ENCODE data around the gene CETP. TPM values are rescaled to one million over a fixed set of nuclear protein-coding genes. Genes with fewer than 3 reads are reported as not detected.
"Not testable (repeated sequence)": the region's sequence is repeated elsewhere in the genome, so short reads cannot be mapped to it uniquely, and the experiment has no call there.

CETP gene
- total RNA-seq, 2 experiments from 2014 or later: not detected

DNA sequence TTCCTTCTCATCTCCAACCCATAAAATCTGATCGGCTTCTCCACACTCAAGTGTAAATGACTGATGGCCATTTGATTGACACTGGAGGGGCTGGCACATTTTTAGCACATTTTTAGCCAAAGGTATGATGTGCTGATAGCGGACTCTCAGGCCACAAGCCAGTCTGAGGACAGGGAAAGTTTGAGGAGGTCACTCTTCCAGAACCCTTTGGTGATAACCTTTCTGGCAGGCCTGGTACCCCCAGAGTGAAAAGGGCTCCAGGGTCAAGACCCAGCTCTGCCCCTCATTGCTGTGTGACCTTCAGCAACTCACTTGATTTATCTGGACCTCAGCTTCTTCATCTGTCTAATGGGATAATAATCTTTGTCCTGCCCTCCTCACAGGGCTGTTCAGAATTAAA lies 25.9 kb downstream of the CETP start:
- no peaks in the 10 kb centered on the region for H3K27me3 Mint-ChIP-seq (ENCODE audit: low read depth)
- no peaks in the 10 kb centered on the region for H3K9me3 Mint-ChIP-seq
- peaks cover 47% of the 10 kb centered on the region for H3K36me3 Mint-ChIP-seq (ENCODE audit: low read depth)
- CTCF ChIA-PET: interaction anchor here (0.6 to 4.6 kb wide), 2 partner anchors 23 to 33 kb away, joined by 6 to 32 read pairs; no protein-coding TSS in a partner anchor
- no peak for DNase-seq
- peaks cover 65% of the 10 kb centered on the region for H3K4me1 Mint-ChIP-seq (ENCODE audit: low read depth)
- H3K4me3 Mint-ChIP-seq: peak overlapping the region; percentile 99
- H3K27ac Mint-ChIP-seq: peak overlapping the region; percentile 100
- intact Hi-C loops (cut with micrococcal nuclease): loop anchor here (2.0 to 5.0 kb wide), 2 partner anchors 49 to 375 kb away; no protein-coding TSS in a partner anchor

DNA sequence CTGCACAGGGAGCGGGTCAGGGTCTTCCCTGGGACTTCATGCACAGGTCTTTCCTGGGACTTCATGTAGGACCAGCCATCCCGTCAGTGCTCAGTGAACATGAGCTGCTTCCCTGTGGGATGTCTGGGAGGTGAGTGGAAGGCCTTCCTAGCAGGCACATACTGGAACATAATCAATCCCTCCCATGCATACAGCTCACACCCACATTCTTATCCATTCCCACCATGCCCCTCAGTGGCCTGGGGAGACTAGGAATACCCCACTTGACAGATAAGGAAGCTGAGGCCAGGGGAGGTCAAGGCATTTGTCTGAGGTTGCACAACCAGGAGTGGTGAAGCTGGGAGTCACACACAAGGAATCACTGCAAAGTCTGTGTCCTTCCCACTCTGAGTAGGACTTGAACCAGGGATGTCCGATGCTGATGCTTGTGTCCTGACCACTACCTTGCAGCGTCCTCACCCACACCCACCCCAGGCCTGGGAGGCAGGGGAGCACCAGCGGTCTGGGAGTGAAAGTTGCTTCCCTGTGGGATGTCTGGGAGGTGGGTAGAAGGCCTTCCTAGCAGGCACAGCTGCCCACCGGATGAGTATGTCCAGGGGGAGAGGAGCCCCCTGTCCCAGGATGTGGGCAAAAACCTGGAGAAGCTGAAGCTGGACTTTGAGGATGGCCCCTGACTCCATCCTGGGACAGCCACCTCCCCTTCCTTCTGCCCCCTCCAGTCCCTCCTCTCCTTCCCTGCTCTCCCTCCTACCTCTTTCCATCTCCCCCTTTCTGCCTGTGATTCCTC lies 26.6 kb downstream of the CETP start:
- CTCF ChIA-PET: interaction anchor here (1.3 to 4.6 kb wide), 3 partner anchors 23 to 54 kb away, joined by 4 to 32 read pairs (median 9); no protein-coding TSS in a partner anchor
- H3K27ac Mint-ChIP-seq: peak overlapping the region; percentile 100

DNA sequence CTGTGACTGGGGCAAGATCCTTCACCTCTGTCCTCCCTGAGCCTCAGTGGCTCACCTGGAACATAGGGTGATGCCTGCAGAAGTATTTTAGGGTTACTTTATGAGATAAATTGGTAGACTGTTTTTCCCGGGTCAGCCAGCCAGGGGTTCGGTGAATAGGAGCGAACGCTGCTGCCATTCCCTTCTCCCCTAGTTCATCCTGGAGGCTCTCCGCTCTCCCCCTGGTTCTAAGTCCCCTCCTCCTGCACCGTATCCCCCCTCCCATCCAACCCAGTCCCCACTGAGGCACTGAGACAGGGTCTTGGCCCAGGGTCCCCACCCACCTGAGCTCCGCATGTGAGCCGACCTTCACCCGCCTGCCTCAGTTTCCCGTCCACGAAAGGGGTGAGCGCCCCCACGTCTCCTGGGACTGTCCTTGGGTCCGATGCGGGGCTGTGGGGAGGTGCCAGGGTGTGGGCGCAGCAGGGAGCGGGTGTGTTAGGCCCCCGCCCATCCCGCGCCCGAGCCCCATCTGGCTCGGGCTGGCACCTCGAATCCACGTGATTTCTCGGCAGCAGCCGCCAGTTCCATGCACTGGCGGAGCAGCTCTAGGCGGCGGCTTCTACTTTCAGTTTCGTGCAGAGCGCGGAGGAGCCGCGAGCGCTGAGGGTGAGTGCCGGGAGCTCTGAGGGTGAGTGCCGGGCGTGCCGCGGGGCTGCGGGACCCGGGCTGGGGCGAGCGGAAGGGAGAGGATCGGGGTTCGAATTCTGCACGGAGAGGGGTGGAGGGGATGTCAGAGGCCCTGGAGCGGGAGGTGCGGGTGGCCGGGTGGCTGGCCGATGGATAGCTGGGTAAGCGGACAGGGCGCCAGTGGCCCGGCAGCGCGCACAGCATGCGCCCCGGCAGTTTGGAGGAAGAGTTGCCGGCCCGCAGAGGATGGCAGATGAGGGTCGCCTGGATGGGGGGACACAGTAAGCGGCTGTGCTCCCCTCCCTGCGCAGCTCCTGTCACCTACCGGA lies 27.5 kb downstream of the CETP start, which contains the start of gene NLRC5:
Gene NLRC5 (plus strand): TSS at position 610 of the 998 bp plus-strand sequence. CDS start 31,156 bp downstream, outside the sequence.
- Mint-ChIP-seq H3K36me3 (ENCODE audit: low read depth) (peaks cover 49% of the 10 kb centered on the region), H3K27me3 (ENCODE audit: low read depth) (no peaks in the 10 kb centered on the region), H3K9me3 (no peaks in the 10 kb centered on the region), H3K4me1 (ENCODE audit: low read depth) (peaks cover 73% of the 10 kb centered on the region), H3K27ac (peak within 1 kb of the TSS; percentile 100), H3K4me3 (peak within 1 kb of the TSS; percentile 99)
- CTCF ChIA-PET: interaction anchor here (0.6 to 4.6 kb wide), 4 partner anchors 22 to 53 kb away, joined by 3 to 32 read pairs (median 6); no protein-coding TSS in a partner anchor
- peak; percentile 95 for DNase-seq
- intact Hi-C loops (cut with micrococcal nuclease): loop anchor here (1.0 to 5.0 kb wide), 6 partner anchors 25 to 377 kb away; partner anchors contain the start of genes PSME3IP1 and RSPRY1

More for the DNA sequence above, 26.6 kb downstream of the CETP start:
- Mint-ChIP-seq H3K27me3 (ENCODE audit: low read depth) (no peaks in the 10 kb centered on the region), H3K9me3 (no peaks in the 10 kb centered on the region), H3K36me3 (ENCODE audit: low read depth) (peaks cover 46% of the 10 kb centered on the region), H3K4me3 (peak overlapping the region; percentile 99), H3K4me1 (ENCODE audit: low read depth) (peaks cover 67% of the 10 kb centered on the region)
- no peak for DNase-seq
- intact Hi-C loops (cut with micrococcal nuclease): loop anchor here (2.0 to 5.0 kb wide), 2 partner anchors 50 to 376 kb away; no protein-coding TSS in a partner anchor

DNA sequence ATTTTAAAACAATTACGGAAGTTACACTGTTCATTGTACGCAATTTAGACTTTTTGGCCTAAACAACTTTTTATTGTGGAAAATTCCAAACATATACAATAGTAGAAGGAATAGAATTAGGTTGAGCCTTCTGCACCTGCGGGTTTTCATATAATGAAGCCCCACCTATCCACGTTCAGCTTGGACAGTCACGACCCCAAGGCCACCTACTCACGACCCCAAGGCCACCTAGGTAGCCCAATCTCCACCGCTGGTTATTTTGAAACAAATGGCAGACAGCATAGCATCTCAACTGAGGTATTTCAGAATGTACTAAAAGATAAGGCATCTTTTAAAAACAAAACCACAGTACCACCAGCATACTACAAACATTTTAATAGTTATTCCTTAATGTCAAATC lies 28.2 kb downstream of the CETP start:
- CTCF ChIA-PET: interaction anchor here (0.5 to 4.6 kb wide), 4 partner anchors 18 to 52 kb away, joined by 4 to 32 read pairs (median 8); no protein-coding TSS in a partner anchor
- peaks cover 73% of the 10 kb centered on the region for H3K4me1 Mint-ChIP-seq (ENCODE audit: low read depth)
- intact Hi-C loops (cut with micrococcal nuclease): loop anchor here (1.0 to 5.0 kb wide), 9 partner anchors 24 to 547 kb away; partner anchors contain the start of genes CCDC102A, HERPUD1, PSME3IP1 and RSPRY1
- H3K27ac Mint-ChIP-seq: peak overlapping the region; percentile 100
- H3K27me3 Mint-ChIP-seq (ENCODE audit: low read depth): no peaks in the 10 kb centered on the region
- H3K36me3 Mint-ChIP-seq (ENCODE audit: low read depth): peaks cover 43% of the 10 kb centered on the region
- peak overlapping the region; percentile 99 for H3K4me3 Mint-ChIP-seq
- H3K9me3 Mint-ChIP-seq: no peaks in the 10 kb centered on the region
- DNase-seq: no peak

DNA sequence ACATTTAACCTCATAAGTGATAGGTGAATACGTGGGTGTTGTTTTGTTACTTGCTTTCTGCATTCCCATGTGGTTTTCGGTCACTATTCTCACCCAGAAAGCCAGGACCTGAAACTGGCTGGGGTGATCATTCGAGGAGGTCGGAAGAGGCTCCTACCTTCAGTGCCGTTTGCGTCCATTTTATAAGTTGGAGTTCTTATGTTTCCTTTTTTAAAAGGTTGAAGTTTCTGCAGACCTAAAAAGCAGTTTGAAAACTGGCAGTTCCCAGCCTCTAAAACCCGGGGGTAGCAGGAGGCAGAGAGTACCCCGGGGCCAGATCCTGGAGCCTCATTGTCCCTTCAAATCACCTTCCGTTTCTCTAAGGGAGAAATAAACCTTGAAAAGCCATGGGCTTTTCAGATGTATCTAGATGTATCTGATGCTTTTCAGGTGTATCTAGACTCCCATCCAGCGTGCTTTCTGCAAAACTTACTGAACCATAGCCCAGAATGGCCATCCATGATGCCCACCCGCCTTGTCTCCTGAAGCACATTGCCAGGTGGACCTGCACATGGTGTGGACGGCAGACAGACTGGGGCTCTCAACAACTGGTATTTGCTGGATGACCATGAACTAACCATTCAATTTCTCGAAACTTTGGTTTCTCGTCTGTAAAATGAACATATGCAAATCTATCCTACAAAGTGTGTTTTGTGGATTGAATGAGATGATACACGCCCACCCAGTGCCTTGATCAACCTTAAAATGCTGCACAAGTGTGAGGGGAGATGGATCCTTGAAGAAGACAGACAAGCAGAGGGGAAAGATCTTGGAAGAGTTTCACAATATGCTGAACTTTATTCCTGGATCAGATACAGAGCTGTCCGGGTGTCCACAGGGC lies 28.9 kb downstream of the CETP start:
- Mint-ChIP-seq H3K36me3 (ENCODE audit: low read depth) (peaks cover 45% of the 10 kb centered on the region), H3K4me1 (ENCODE audit: low read depth) (peaks cover 73% of the 10 kb centered on the region), H3K9me3 (no peaks in the 10 kb centered on the region), H3K27me3 (ENCODE audit: low read depth) (no peaks in the 10 kb centered on the region), H3K4me3 (peak overlapping the region; percentile 99), H3K27ac (peak overlapping the region; percentile 100)
- no peak for DNase-seq
- intact Hi-C loops (cut with micrococcal nuclease): loop anchor here (1.0 to 5.0 kb wide), 4 partner anchors 9 to 547 kb away; partner anchors contain the start of genes CCDC102A and HERPUD1
- CTCF ChIA-PET: interaction anchor here (0.5 to 4.6 kb wide), 3 partner anchors 17 to 92 kb away, joined by 6 to 32 read pairs (median 6); no protein-coding TSS in a partner anchor

DNA sequence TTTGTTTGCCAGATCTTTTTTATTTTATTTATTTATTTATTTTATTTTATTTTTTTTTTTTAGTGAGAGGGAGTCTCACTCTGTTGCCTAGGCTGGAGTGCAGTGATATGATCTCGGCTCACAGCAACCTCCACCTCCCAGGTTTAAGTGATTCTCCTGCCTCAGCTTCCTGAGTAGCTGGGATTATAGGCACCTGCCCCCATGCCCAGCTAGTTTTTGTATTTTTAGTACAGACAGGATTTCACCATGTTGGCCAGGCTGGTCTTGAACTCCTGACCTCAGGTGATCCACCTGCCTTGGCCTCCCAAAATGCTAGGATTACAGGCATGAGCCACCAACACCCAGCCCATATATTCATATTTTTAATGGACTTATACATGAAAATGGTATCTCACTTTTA lies 30.7 kb downstream of the CETP start:
- not testable (repeated sequence) for H3K27me3 Mint-ChIP-seq (ENCODE audit: low read depth); H3K9me3 Mint-ChIP-seq; DNase-seq
- CTCF ChIA-PET: interaction anchor here (1.4 to 2.1 kb wide), 2 partner anchors 28 to 53 kb away, joined by 3 to 5 read pairs; no protein-coding TSS in a partner anchor
- Mint-ChIP-seq H3K27ac (peak overlapping the region; percentile 100), H3K4me3 (peak overlapping the region; percentile 99), H3K36me3 (ENCODE audit: low read depth) (peaks cover 52% of the 10 kb centered on the region), H3K4me1 (ENCODE audit: low read depth) (peaks cover 71% of the 10 kb centered on the region)
- intact Hi-C loops (cut with micrococcal nuclease): loop anchor here (5.0 kb wide), 1 partner anchor 545 kb away; the partner anchor contains the start of gene CCDC102A

DNA sequence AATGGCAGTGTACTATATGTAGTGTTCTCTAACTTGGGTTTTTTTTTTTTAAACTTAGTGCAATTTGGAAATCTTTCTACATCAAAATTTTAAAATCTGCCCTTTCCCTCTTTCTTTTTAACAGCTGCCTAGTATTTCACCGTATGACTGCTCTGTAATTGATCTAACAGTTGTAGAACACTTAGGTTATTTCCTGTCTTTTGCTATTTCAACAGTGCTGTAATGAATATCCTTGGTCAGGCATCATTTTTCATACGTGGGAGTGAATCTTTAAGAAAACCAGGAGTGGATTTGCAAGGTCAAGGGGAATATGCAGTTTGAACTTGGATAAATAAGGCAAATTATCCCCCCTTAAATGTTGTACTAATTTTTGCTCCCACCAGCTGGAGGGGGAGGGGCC lies 31.5 kb downstream of the CETP start:
- intact Hi-C loops (cut with micrococcal nuclease): loop anchor here (1.0 to 5.0 kb wide), 2 partner anchors 21 to 544 kb away; partner anchors contain the start of gene CCDC102A
- peak overlapping the region; percentile 47 for H3K4me3 Mint-ChIP-seq
- peak overlapping the region; percentile 76 for H3K27ac Mint-ChIP-seq
- no peaks in the 10 kb centered on the region for H3K27me3 Mint-ChIP-seq (ENCODE audit: low read depth)
- CTCF ChIA-PET: interaction anchor here (1.4 to 2.1 kb wide), 2 partner anchors 29 to 52 kb away, joined by 3 to 5 read pairs; no protein-coding TSS in a partner anchor
- peaks cover 47% of the 10 kb centered on the region for H3K36me3 Mint-ChIP-seq (ENCODE audit: low read depth)
- peaks cover 71% of the 10 kb centered on the region for H3K4me1 Mint-ChIP-seq (ENCODE audit: low read depth)
- H3K9me3 Mint-ChIP-seq: no peaks in the 10 kb centered on the region
- DNase-seq: no peak

DNA sequence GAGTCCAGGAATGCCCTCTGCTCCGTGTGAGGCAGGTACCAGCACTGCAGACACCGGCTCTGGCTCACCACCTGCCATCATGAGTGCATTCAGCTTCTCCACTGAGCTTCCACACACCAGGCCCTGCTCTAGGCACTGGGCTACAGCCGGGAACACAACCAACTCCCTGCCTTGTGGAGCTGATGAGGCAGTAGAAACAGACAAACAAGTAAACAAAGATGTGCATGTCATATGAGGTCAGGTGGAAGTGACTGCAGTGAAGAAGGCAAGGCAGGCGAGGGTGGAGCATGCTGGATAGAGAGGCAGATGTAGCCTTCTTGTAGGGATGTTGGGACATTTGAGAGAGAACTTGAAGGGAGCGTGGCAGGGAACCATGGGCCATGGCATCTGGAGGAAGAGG lies 32.6 kb downstream of the CETP start:
- H3K27me3 Mint-ChIP-seq (ENCODE audit: low read depth): no peaks in the 10 kb centered on the region
- H3K4me3 Mint-ChIP-seq: peak overlapping the region; percentile 17
- intact Hi-C loops (cut with micrococcal nuclease): loop anchor here (5.0 kb wide), 1 partner anchor 543 kb away; the partner anchor contains the start of gene CCDC102A
- H3K27ac Mint-ChIP-seq: peak overlapping the region; percentile 76
- peaks cover 41% of the 10 kb centered on the region for H3K36me3 Mint-ChIP-seq (ENCODE audit: low read depth)
- no peaks in the 10 kb centered on the region for H3K9me3 Mint-ChIP-seq
- DNase-seq: no peak
- H3K4me1 Mint-ChIP-seq (ENCODE audit: low read depth): peaks cover 77% of the 10 kb centered on the region
- CTCF ChIA-PET: no interaction called here

DNA sequence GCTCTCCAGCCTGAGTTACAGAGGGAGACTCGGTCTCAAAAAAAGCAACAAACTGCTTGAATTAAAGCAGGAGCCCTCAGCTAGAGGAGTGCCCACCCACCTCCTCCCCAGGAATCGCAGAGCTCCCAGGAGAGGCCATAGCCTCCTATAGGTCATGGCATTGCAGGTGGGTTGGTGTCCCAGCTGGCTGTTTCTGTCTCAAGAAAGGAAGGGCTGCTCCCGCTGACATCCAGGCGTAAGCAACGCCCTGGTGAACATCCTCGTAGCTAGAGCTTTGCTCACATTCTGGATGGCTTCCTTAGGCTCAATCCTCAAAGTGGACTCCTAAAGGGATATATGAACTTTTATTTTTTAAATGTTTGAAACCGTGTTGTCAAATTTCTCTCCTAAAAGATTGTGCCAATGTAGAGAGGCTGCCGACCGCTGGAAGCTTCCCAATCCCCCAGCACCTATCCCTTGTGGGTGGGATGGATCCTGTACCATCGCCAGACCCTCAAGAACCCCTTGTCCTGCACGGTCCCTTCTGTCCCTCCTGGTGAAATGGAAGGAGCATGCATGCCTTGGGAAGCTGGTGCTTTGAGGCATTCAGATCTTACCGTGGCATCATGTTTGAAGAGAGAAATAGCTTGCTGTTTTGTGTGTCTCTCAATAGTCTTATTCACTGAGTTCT lies 33.5 kb downstream of the CETP start:
- peaks cover 86% of the 10 kb centered on the region for H3K4me1 Mint-ChIP-seq (ENCODE audit: low read depth)
- no peaks in the 10 kb centered on the region for H3K27me3 Mint-ChIP-seq (ENCODE audit: low read depth)
- CTCF ChIA-PET: interaction anchor here (1.0 to 1.5 kb wide), 3 partner anchors 10 to 15 kb away, joined by 3 to 5 read pairs (median 3); no protein-coding TSS in a partner anchor
- intact Hi-C loops (cut with micrococcal nuclease): no loop called here
- H3K27ac Mint-ChIP-seq: peak overlapping the region; percentile 76
- H3K9me3 Mint-ChIP-seq: no peaks in the 10 kb centered on the region
- no peak for DNase-seq
- H3K36me3 Mint-ChIP-seq (ENCODE audit: low read depth): peaks cover 37% of the 10 kb centered on the region
- H3K4me3 Mint-ChIP-seq: no peak overlapping the region

DNA sequence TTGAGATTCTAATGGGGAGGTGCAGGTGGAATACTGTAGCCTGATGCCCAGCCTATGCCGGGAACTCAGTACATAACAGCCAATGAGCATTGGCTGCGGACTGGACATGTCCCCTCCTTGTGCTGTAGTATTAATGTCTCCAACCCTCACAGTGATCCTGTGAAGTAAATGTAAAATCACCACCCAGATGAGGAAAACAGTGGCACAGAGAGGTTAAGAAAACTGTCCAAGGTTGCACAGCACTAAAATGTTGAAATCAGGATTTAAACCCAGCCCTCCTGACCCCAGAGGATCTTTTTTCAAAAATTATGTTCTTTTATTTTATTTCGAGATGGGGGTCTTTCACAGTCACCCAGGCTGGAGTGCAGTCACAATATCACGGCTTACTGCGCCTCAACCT lies 35.5 kb downstream of the CETP start:
- Mint-ChIP-seq H3K36me3 (ENCODE audit: low read depth) (peaks cover 32% of the 10 kb centered on the region), H3K4me3 (no peak overlapping the region), H3K27ac (peak overlapping the region; percentile 97), H3K27me3 (ENCODE audit: low read depth) (no peaks in the 10 kb centered on the region), H3K9me3 (no peaks in the 10 kb centered on the region), H3K4me1 (ENCODE audit: low read depth) (peaks cover 93% of the 10 kb centered on the region)
- intact Hi-C loops (cut with micrococcal nuclease): no loop called here
- CTCF ChIA-PET: no interaction called here
- DNase-seq: no peak

All from activated naive CD4-positive, alpha-beta T cell treated with anti-CD3 and anti-CD28 coated beads for 36 hours (primary cell).